PC-9 (cell line): ENCODE measurements around the gene TBL1Y.

Source experiments
- CTCF ChIP-seq: fragments of 200-600 bp; sonication (generic); conservative IDR thresholded peaks from 2 replicates; pipeline ENCODE4 v1.6.1; 2017; ENCODE audit warnings: mixed run types, antibody characterized with exemption, mild to moderate bottlenecking, moderate library complexity
- EZH2 ChIP-seq: fragments of 200-600 bp; sonication (generic); IDR thresholded peaks from 2 replicates; pipeline ENCODE4 v1.8.0; 2017; ENCODE audit warnings: antibody characterized with exemption, low read depth

GRCh38 chrY:7110086-7110485 is 199.6 kb downstream of the TBL1Y start:
- TF ChIP-seq CTCF, result no peak
- TF ChIP-seq EZH2, result no peak
